Large intestine (tissue), 3 donors: ENCODE measurements around the gene TMPRSS6. TPM values are rescaled to one million over a fixed set of nuclear protein-coding genes. Genes with fewer than 3 reads are reported as not detected.
"Not testable (repeated sequence)": the region's sequence is repeated elsewhere in the genome, so short reads cannot be mapped to it uniquely, and the experiment has no call there.

Experiments used
- DNase-seq, 2 donors: peaks; one replicate each; pipeline versions ENCODE4 v3.0.0 to v3.0.0-alpha.2; 2013
- H3K27ac ChIP-seq: one replicate; pipeline ENCODE4 v1.5.1; 2013; ENCODE audit warnings: low read length
- H3K27me3 ChIP-seq: 2 replicates; pipeline ENCODE4 v1.6.1; 2013; ENCODE audit warnings: low read length; ENCODE audit not compliant: control insufficient read depth, insufficient read depth
- H3K36me3 ChIP-seq: 2 replicates; pipeline ENCODE4 v1.6.1; 2013; ENCODE audit warnings: low read length; ENCODE audit not compliant: control insufficient read depth, insufficient read depth
- H3K4me1 ChIP-seq: one replicate; pipeline ENCODE4 v1.6.1; 2013; ENCODE audit warnings: low read length; ENCODE audit not compliant: control insufficient read depth, insufficient read depth
- H3K4me3 ChIP-seq: one replicate; pipeline ENCODE4 v1.5.1; 2013; ENCODE audit warnings: low read length
- H3K9me3 ChIP-seq: one replicate; pipeline ENCODE4 v1.6.1; 2013; ENCODE audit warnings: mild to moderate bottlenecking, low read depth, low read length, moderate library complexity; ENCODE audit not compliant: control insufficient read depth
- WGBS: methylation state at CpG from one replicate; pipeline ENCODE4 v1.1.5; 2013; ENCODE audit warnings: low lambda C conversion rate; ENCODE audit not compliant: insufficient coverage; 5-methylcytosine and 5-hydroxymethylcytosine counted together
- polyA plus RNA-seq: library from polyadenylated mRNA; unstranded; fragments of 120-200 nt; gene quantifications from one replicate; pipeline ENCODE4 v1.2.1, GENCODE V29; 2013

TMPRSS6 gene
- polyA plus RNA-seq, 1 donor: 3.8 TPM

DNA sequence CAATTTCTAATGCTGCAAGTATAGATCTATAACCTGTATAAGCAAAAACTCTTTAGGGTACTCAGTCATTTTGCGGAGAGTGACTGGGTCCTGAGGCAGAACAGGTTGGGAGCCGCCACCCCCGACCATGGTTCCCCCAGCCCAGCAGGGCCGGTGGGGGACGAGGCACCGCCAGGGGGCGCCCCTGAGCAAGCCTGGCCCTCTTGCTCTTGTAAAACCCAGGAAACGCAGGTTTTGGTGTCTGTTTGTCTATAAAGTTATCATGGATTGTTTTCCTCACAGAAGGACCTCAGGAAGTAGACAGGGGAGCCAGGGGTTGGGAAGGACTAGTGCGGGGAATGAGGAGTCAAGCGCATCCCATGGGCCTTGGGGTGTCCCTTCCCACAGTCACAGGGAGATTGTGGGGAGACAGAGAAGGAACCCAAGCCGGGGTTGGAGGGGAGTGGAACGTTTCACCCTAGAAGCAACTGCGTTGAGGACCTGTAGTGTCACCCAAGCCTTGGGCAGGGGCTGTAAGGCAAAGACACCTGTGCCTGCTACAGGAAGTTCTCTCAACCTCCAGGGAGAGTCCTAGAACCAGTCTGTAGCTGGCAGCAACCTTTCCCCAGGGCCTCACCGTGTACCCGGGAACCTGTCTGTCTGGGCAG, 31.6 kb downstream of the TMPRSS6 start:
- H3K4me1 ChIP-seq: no peaks in the 10 kb centered on the region
- no peaks in the 10 kb centered on the region for H3K9me3 ChIP-seq
- no peak overlapping the region for H3K4me3 ChIP-seq
- peaks cover 2% of the 10 kb centered on the region for H3K27me3 ChIP-seq
- WGBS: no CpG with 5 or more reads among the region's 15 CpGs
- H3K36me3 ChIP-seq: no peaks in the 10 kb centered on the region
- DNase-seq: peak; percentile 42 to 49
- H3K27ac ChIP-seq: no peak overlapping the region

DNA sequence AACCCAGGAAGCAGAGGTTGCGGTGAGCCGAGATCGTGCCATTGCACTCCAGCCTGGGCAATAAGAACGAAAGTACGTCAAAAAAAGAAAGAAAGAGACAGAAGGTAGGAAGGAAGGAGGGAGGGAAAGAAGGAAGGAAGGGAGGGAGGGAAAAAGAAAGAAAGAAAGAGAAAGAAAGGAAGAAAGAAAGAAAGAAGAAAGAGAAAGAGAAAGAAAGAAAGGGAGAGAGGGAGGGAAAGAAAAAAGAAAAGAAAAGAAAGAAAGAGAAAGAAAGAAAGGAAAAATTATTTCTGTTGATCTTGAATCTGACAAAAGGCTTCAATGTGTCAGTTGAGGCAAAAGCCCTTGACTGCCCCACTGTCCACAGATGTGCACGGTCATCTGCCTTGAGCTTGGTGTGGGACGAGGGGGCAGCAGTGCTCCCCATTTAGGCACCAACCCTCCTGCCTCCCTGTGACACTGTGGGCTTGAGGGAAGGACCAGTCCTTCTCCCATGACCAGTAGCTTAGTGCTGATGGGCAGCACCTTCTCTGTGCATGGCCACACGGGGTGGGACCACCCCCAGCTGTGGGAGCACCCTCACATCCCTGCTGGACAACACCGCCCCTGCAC, 33.6 kb downstream of the TMPRSS6 start:
- 86% methylated on average over 5 of the region's 9 CpGs for WGBS
- Histone ChIP-seq H3K27me3 (peaks cover 2% of the 10 kb centered on the region), H3K27ac (no peak overlapping the region)

DNA sequence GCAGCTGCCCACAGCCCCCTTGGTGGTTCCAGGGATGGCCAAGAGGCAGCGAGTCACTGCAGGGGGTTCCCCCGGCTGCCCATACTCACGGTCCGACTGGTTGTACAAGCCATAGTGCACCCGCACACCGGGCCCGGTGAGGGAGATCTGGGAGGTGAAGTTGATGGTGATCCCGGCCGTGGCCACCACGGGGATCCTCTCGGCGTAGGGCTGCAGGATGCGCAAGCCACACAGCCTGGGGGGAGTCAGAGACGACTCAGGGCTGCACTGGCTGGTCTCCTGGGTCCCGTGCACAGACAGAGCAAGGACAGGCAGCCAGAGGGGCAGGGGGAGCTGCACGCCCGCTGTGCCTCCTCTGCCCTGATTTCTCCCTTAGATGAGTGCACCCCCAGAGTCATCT, 34.5 kb downstream of the TMPRSS6 start:
- Histone ChIP-seq H3K27ac (no peak overlapping the region), H3K4me3 (no peak overlapping the region), H3K36me3 (no peaks in the 10 kb centered on the region), H3K4me1 (no peaks in the 10 kb centered on the region), H3K9me3 (peaks cover 7% of the 10 kb centered on the region), H3K27me3 (peaks cover 6% of the 10 kb centered on the region)
- DNase-seq: no peak
- WGBS: no CpG with 5 or more reads among the region's 17 CpGs

More for the DNA sequence above, 33.6 kb downstream of the TMPRSS6 start:
- no peak overlapping the region for H3K4me3 ChIP-seq
- peaks cover 7% of the 10 kb centered on the region for H3K9me3 ChIP-seq
- no peaks in the 10 kb centered on the region for H3K4me1 ChIP-seq
- no peak for DNase-seq
- H3K36me3 ChIP-seq: no peaks in the 10 kb centered on the region

DNA sequence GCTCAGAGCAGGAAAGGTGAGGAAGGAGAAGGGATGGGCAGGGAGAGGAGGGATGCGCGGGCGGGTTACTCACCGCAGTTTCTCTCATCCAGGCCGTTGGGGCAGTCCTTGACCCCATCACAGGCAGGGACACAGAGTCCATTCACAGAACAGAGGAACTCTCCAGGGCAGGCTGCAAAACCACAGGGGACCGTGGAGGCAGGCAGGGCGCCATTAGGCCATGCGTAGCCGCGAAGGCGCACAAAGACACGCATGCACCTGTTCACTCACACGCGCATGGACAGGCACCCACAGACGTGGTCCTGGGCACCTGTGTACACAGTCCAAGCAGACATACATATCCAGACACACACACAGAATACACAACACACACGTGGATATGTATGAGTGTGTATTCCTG, 35.0 kb downstream of the TMPRSS6 start:
- Histone ChIP-seq H3K4me3 (no peak overlapping the region), H3K36me3 (no peaks in the 10 kb centered on the region), H3K9me3 (peaks cover 7% of the 10 kb centered on the region), H3K4me1 (no peaks in the 10 kb centered on the region), H3K27ac (no peak overlapping the region), H3K27me3 (peaks cover 11% of the 10 kb centered on the region)
- no CpG with 5 or more reads among the region's 16 CpGs for WGBS
- no peak for DNase-seq

DNA sequence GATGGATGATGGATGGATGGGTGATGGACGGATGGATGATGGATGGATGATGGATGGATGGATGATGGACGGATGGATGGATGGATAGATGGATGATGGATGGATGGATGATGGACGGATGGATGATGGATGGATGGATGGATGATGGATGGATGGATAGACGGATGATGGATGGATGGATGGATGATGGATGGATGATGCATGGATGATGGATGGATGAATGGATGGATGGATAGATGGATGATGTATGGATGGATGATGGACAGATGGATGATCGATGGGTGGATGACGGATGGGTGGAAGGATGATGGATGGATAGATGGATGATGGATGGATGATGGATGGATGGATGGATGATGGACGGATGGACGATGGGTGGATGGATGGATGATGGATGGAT, 36.8 kb downstream of the TMPRSS6 start:
- H3K4me1 ChIP-seq: peaks cover 6% of the 10 kb centered on the region
- peaks cover 7% of the 10 kb centered on the region for H3K9me3 ChIP-seq
- H3K36me3 ChIP-seq: no peaks in the 10 kb centered on the region
- 98% methylated on average over 8 of the region's 8 CpGs for WGBS
- H3K4me3 ChIP-seq: no peak overlapping the region
- no peak for DNase-seq
- no peak overlapping the region for H3K27ac ChIP-seq
- peaks cover 21% of the 10 kb centered on the region for H3K27me3 ChIP-seq

DNA sequence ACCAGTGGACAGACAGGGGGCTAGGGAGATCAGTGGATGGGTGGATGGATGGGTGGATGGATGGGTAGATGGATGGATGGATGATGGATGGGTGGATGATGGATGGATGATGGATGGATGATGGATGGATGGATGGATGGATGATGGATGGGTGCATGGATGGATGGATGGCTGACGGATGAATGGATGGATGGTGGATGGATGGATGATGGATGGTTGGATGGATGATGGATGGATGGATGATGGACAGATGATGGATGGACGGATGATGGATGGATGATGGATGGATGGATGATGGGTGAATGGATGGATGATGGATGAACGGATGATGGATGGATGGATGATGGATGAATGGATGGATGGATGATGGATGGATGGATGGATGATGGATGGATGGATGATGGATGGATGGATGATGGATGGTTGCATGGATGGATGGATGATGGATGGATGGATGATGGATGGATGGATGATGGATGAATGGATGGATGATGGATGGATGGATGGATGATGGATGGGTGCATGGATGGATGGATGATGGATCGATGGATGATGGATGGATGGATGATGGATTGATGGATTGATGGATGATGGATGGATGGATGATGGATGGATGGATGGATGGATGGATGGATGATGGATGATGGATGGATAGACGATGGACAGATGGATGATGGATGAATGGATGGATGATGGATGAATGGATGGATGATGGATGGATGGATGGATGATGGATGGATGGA, 37.5 kb downstream of the TMPRSS6 start:
- peaks cover 21% of the 10 kb centered on the region for H3K27me3 ChIP-seq

DNA sequence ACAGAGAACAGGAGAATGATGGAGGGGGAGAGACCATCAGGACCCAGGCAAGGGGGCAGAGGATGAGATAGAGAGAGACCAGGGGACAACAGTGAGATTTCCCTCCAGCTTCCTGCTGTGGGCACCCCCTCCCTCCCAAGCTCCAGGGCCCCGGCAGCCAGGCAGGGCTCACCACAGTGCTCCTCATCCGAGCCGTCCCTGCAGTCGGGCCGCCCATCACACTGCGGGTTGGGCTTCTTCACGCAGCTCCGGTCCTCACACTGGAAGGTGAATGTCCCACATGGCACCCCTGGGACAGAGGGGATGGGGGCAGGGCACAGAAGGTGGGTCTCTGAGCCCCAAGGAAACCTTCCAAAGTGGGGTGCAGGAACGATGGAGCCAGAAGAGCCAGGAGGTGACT, 38.8 kb downstream of the TMPRSS6 start:
- DNase-seq: no peak
- no peak overlapping the region for H3K4me3 ChIP-seq
- WGBS: no CpG with 5 or more reads among the region's 9 CpGs
- peaks cover 21% of the 10 kb centered on the region for H3K27me3 ChIP-seq
- peaks cover 7% of the 10 kb centered on the region for H3K9me3 ChIP-seq
- H3K4me1 ChIP-seq: peaks cover 6% of the 10 kb centered on the region
- no peak overlapping the region for H3K27ac ChIP-seq
- H3K36me3 ChIP-seq: no peaks in the 10 kb centered on the region

More for the DNA sequence above, 37.5 kb downstream of the TMPRSS6 start:
- not testable (repeated sequence) for H3K27ac ChIP-seq, H3K4me3 ChIP-seq, DNase-seq, H3K9me3 ChIP-seq, H3K4me1 ChIP-seq, H3K36me3 ChIP-seq
- 88% methylated on average over 5 of the region's 5 CpGs for WGBS

DNA sequence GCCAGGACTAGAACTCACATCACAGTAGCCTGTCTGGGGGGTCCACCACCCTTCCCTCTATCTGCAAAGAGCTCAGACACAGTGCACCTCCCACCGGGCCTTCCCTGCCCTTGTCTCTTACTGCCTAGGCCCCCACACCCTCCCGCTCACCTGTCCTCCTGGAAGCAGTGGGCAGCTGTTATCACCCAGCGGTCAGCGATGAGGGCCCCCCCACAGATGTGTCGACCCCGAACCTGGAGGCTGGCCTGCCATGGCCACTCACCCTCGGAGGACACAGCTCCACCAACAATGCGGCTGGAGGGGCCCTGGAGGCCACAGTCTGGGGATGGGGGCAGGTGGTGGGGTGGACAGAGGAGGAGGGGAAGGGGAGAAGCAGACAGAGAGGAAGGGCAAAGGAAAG, 39.2 kb downstream of the TMPRSS6 start:
- peaks cover 9% of the 10 kb centered on the region for H3K4me1 ChIP-seq
- no peak overlapping the region for H3K27ac ChIP-seq
- H3K36me3 ChIP-seq: no peaks in the 10 kb centered on the region
- DNase-seq: no peak
- H3K9me3 ChIP-seq: peaks cover 7% of the 10 kb centered on the region
- H3K4me3 ChIP-seq: no peak overlapping the region
- no CpG with 5 or more reads among the region's 8 CpGs for WGBS
- peaks cover 21% of the 10 kb centered on the region for H3K27me3 ChIP-seq

DNA sequence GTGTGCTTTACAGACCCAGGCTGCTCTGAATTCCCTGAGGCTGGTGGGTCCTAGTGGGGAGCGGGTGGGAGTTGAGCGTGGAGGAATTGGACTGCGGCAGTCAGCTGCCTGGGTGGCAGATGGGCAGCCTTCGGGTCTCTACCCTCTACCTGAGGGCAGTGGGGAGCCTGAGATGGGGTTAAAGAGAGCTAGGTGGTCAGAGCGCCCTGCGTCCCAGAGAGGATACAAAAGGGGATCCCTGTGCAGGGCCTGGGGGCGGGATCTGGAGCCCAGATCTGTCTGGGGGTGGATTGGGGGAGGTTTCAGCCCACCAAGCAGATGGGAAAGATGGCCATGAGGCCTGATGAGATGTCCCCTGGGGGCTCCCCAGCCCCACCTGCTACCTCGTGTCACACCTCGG, 39.8 kb downstream of the TMPRSS6 start:
- H3K36me3 ChIP-seq: no peaks in the 10 kb centered on the region
- no peak for DNase-seq
- peaks cover 7% of the 10 kb centered on the region for H3K9me3 ChIP-seq
- H3K27me3 ChIP-seq: peaks cover 21% of the 10 kb centered on the region
- no peak overlapping the region for H3K27ac ChIP-seq
- no peak overlapping the region for H3K4me3 ChIP-seq
- peaks cover 16% of the 10 kb centered on the region for H3K4me1 ChIP-seq
- no CpG with 5 or more reads among the region's 9 CpGs for WGBS

DNA sequence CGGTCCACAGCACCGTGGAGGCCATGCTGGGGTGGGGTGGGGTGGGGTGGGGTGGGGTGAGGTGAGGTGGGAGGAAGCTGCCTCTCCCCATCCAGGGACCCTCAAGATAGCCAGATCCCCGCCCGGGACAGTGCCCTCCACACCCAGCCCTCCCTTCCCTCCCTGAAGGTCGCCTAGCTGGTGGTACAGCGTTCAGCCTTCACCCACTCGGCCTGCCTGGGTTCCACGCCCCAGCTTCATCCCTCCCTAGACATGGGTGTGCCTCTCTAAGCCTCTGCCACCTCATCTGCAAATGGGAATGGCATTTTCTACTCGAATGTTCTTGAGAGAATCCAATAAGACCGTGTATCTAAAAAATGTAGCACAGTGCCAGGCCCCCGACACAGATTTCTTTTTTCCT, 40.2 kb downstream of the TMPRSS6 start:
- no peak overlapping the region for H3K4me3 ChIP-seq
- whole genome bisulfite sequencing: no CpG with 5 or more reads among the region's 11 CpGs
- no peaks in the 10 kb centered on the region for H3K36me3 ChIP-seq
- peaks cover 21% of the 10 kb centered on the region for H3K27me3 ChIP-seq
- peaks cover 17% of the 10 kb centered on the region for H3K4me1 ChIP-seq
- no peak overlapping the region for H3K27ac ChIP-seq
- peaks cover 7% of the 10 kb centered on the region for H3K9me3 ChIP-seq
- DNase-seq: no peak
